Tibial artery (tissue), 4 donors: Measurements from ENCODE around the gene ABCC8.
A peak's percentile ranks its signal among the peaks of the same experiment; 100 is the strongest.

Experiments
- DNase-seq, 2 donors: peaks; one replicate each; pipeline ENCODE4 v3.0.0-alpha.2; 2019
- H3K27ac ChIP-seq, 2 donors: fragments of 200-600 bp; sonication (generic) in 1 of 2; 1 replicate in 1 of 2; 2 replicates in 1 of 2; pipeline ENCODE4 v1.5.1; 2018 to 2019; ENCODE audit warnings: mild to moderate bottlenecking in 1 of 2
- H3K27me3 ChIP-seq, 2 donors: fragments of 200-600 bp; sonication (generic) in 1 of 2; one replicate each; pipeline versions ENCODE4 v1.5.1 to v1.6.0; 2016 to 2019
- H3K36me3 ChIP-seq, 3 donors: fragments of 200-600 bp; sonication (generic) in 2 of 3; one replicate each; pipeline ENCODE4 v1.5.1; 2016 to 2019; ENCODE audit warnings: mild to moderate bottlenecking in 2 of 3
- H3K4me1 ChIP-seq, 4 donors: fragments of 200-600 bp; sonication (generic) in 2 of 4; 1 replicate in 3 of 4; 2 replicates in 1 of 4; pipeline ENCODE4 v1.5.1; 2016 to 2019
- H3K4me3 ChIP-seq, 2 donors: fragments of 200-600 bp; sonication (generic) in 1 of 2; 1 replicate in 1 of 2; 2 replicates in 1 of 2; pipeline ENCODE4 v1.5.1; 2018 to 2019; ENCODE audit warnings: mild to moderate bottlenecking in 2 of 2
- H3K9me3 ChIP-seq, 3 donors: fragments of 200-600 bp; sonication (generic) in 1 of 3; one replicate each; pipeline ENCODE4 v1.5.1; 2016 to 2019
- CTCF ChIP-seq, 2 experiments: fragments of 200-600 bp in 1 of 2; fragments of 450-650 bp in 1 of 2; IDR thresholded peaks; one replicate each; pipeline ENCODE4 v1.5.1; 2017 to 2019; ENCODE audit warnings: antibody characterized with exemption in 2 of 2, mild to moderate bottlenecking in 1 of 2, moderate library complexity in 1 of 2
- intact Hi-C: fragments of 100-400 bp; cut with DNase I; formaldehyde crosslinking; loops from one replicate; pipeline ENCODE4 v1.15.0; 2023; ENCODE audit warnings: low total_unique reads

Gene ABCC8

GRCh38 chr11:17368551-17368950 is 108.1 kb downstream of the ABCC8 start:
- H3K9me3 ChIP-seq, result peaks cover 0 to 49% (median 41%) of the 10 kb centered on the region in 3 donors
- intact Hi-C loops, result no loop called here
- no peak for DNase-seq
- H3K27me3 ChIP-seq, result no peaks in the 10 kb centered on the region
- TF ChIP-seq CTCF (IDR thresholded peaks at IDR 0.05), result no peak
- peaks cover 63 to 82% (median 73%) of the 10 kb centered on the region in 3 donors for H3K36me3 ChIP-seq
- no peak overlapping the region for H3K4me3 ChIP-seq
- H3K4me1 ChIP-seq, result no peaks in the 10 kb centered on the region
- H3K27ac ChIP-seq, result no peak overlapping the region

GRCh38 chr11:17366495-17366894 is 110.2 kb downstream of the ABCC8 start:
- no peak for TF ChIP-seq CTCF (IDR thresholded peaks at IDR 0.05)
- intact Hi-C loops, result no loop called here
- peaks cover 0 to 28% (median 25%) of the 10 kb centered on the region in 3 donors for H3K9me3 ChIP-seq
- no peaks in the 10 kb centered on the region for H3K4me1 ChIP-seq
- no peak overlapping the region for H3K4me3 ChIP-seq
- no peak overlapping the region for H3K27ac ChIP-seq
- peaks cover 43 to 62% (median 53%) of the 10 kb centered on the region in 3 donors for H3K36me3 ChIP-seq
- DNase-seq, result no peak
- no peaks in the 10 kb centered on the region for H3K27me3 ChIP-seq

GRCh38 chr11:17354601-17354991 is 122.0 kb downstream of the ABCC8 start:
- Histone ChIP-seq H3K27ac (no peak overlapping the region), H3K4me1 (peaks cover 0 to 11% (median 6%) of the 10 kb centered on the region in 4 donors), H3K27me3 (no peaks in the 10 kb centered on the region), H3K9me3 (no peaks in the 10 kb centered on the region), H3K36me3 (peaks cover 0 to 5% (median 4%) of the 10 kb centered on the region in 3 donors), H3K4me3 (peak overlapping the region in 1 of 2 donors; percentile 63)
- peak; percentile 56 to 66 for DNase-seq
- intact Hi-C loops, result no loop called here
- TF ChIP-seq CTCF (IDR thresholded peaks at IDR 0.05), result peak; percentile 52 to 54

GRCh38 chr11:17353821-17354600 is 122.6 kb downstream of the ABCC8 start:
- Histone ChIP-seq H3K4me3 (peak overlapping the region; percentile 63 to 65), H3K27ac (peak overlapping the region; percentile 86 to 88), H3K9me3 (no peaks in the 10 kb centered on the region), H3K36me3 (no peaks in the 10 kb centered on the region), H3K4me1 (peaks cover 0 to 11% (median 6%) of the 10 kb centered on the region in 4 donors), H3K27me3 (no peaks in the 10 kb centered on the region)
- TF ChIP-seq CTCF (IDR thresholded peaks at IDR 0.05), result no peak
- DNase-seq, result no peak
- intact Hi-C loops, result no loop called here

- Histone ChIP-seq H3K27ac (peak overlapping the region; percentile 86 to 88), H3K4me3 (peak overlapping the region; percentile 63 to 65), H3K27me3 (no peaks in the 10 kb centered on the region), H3K9me3 (no peaks in the 10 kb centered on the region), H3K4me1 (peaks cover 0 to 11% (median 6%) of the 10 kb centered on the region in 4 donors), H3K36me3 (no peaks in the 10 kb centered on the region)
- peak; percentile 57 to 79 for DNase-seq
- intact Hi-C loops, result no loop called here
- no peak for TF ChIP-seq CTCF (IDR thresholded peaks at IDR 0.05)
Measured at GRCh38 chr11:17352950-17353820, 123.5 kb downstream of the ABCC8 start.
